A549 (cell line): ENCODE measurements around the gene CTXN1. TPM values are rescaled to one million over a fixed set of nuclear protein-coding genes. Genes with fewer than 3 reads are reported as not detected.

Experiments
- ATAC-seq, 2 experiments: fragments of 200-7000 bp in 1 of 2; fragments of >200 bp in 1 of 2; cut with Nextera tagmentation in 1 of 2; cut with Tn5 transposase in 1 of 2; 3 replicates each; pipeline versions ENCODE4 v1.8.0 to v1.9.1; 2018 to 2020; ENCODE audit warnings: mild to moderate bottlenecking in 1 of 2, moderate library complexity in 1 of 2
- CTCF ChIA-PET: fragments of 300-600 bp; sonication (Branson Sonifier 250); formaldehyde crosslinking; extraction: SDS; loops from one replicate; lab custom pipeline; 2021; ENCODE audit warnings: antibody characterized with exemption, inconsistent platforms; lab: Yijun Ruan, JAX
- POLR2A ChIA-PET: fragments of 350-600 bp; formaldehyde crosslinking; extraction: SDS; loops from one replicate; lab custom pipeline; 2021; ENCODE audit warnings: antibody characterized with exemption, inconsistent platforms; lab: Yijun Ruan, JAX
- DNase-seq, 2 experiments: peaks; one replicate each; pipeline versions ENCODE4 v3.0.0 to v3.0.0-alpha.2; 2011 to 2016; ENCODE audit warnings: low read depth in 1 of 2, low spot score in 1 of 2
- FAIRE-seq: peaks from 2 replicates; lab custom pipeline; 2011; peaks lifted over from hg19 to GRCh38; lab: Jason Lieb, UNC
- H3K27ac ChIP-seq, 2 experiments: fragments of >200 bp; sonication (Bioruptor Twin); formaldehyde crosslinking; 3 replicates each; pipeline ENCODE4 v1.5.1; 2016 to 2017
- H3K4me1 ChIP-seq: fragments of >200 bp; sonication (Bioruptor Twin); formaldehyde crosslinking; 3 replicates; pipeline ENCODE4 v1.6.1; 2016
- H3K4me2 ChIP-seq: fragments of >200 bp; sonication (Bioruptor Twin); formaldehyde crosslinking; 3 replicates; pipeline ENCODE4 v1.6.1; 2016
- H3K4me3 ChIP-seq: fragments of >200 bp; sonication (Bioruptor Twin); formaldehyde crosslinking; 3 replicates; pipeline ENCODE4 v1.5.1; 2016
- H3K9me3 ChIP-seq: fragments of >200 bp; sonication (Bioruptor Twin); formaldehyde crosslinking; 3 replicates; pipeline ENCODE4 v1.6.1; 2016
- CBX2 ChIP-seq: fragments of 200-600 bp; sonication (generic); IDR thresholded peaks from 2 replicates; pipeline ENCODE4 v1.6.1; 2016; ENCODE audit warnings: low read depth, mild to moderate bottlenecking, borderline replicate concordance
- CHD2 ChIP-seq: fragments of 150-350 bp; IDR thresholded peaks from 2 replicates; pipeline ENCODE4 v1.6.1; 2014; ENCODE audit warnings: low read length; ENCODE audit not compliant: partially characterized antibody
- CHD4 ChIP-seq: fragments of 200-600 bp; sonication (generic); IDR thresholded peaks from 2 replicates; pipeline ENCODE4 v1.6.1; 2016; ENCODE audit warnings: antibody characterized with exemption, mild to moderate bottlenecking, borderline replicate concordance
- EHF ChIP-seq: fragments of 250-450 bp; sonication (Bioruptor Pico); IDR thresholded peaks from 2 replicates; pipeline ENCODE4 v1.5.0; 2020; ENCODE audit warnings: mild to moderate bottlenecking
- EHMT2 ChIP-seq: fragments of 200-600 bp; sonication (generic); IDR thresholded peaks from 2 replicates; pipeline ENCODE4 v1.6.1; 2016; ENCODE audit warnings: antibody characterized with exemption, low read depth, mild to moderate bottlenecking, moderate library complexity
- EP300 ChIP-seq, 2 experiments: fragments of >200 bp; sonication (Bioruptor Twin); formaldehyde crosslinking; IDR thresholded peaks; 2 replicates in 1 of 2; 3 replicates in 1 of 2; pipeline ENCODE4 v1.6.1; 2016 to 2017
- ESRRA ChIP-seq: fragments of 150-350 bp; IDR thresholded peaks from 2 replicates; pipeline ENCODE4 v1.6.1; 2014; ENCODE audit warnings: mild to moderate bottlenecking, low read length, borderline replicate concordance
- FOSB ChIP-seq: fragments of 250-450 bp; sonication (Bioruptor Pico); IDR thresholded peaks from 2 replicates; pipeline ENCODE4 v1.5.0; 2020; ENCODE audit warnings: mild to moderate bottlenecking, moderate library complexity
- GATA3 ChIP-seq: IDR thresholded peaks from 2 replicates; pipeline ENCODE4 v1.6.1; 2012; ENCODE audit warnings: borderline replicate concordance
- HDAC2 ChIP-seq: fragments of 200-600 bp; sonication (generic); IDR thresholded peaks from 2 replicates; pipeline ENCODE4 v1.6.1; 2016
- HOXB5 ChIP-seq: fragments of 250-450 bp; sonication (Bioruptor Pico); IDR thresholded peaks from 2 replicates; pipeline ENCODE4 v1.5.0; 2020; ENCODE audit warnings: mild to moderate bottlenecking, moderate library complexity
- JUN ChIP-seq, 2 experiments: fragments of >200 bp; sonication (Bioruptor Twin); formaldehyde crosslinking; IDR thresholded peaks; 2 replicates in 1 of 2; 3 replicates in 1 of 2; pipeline ENCODE4 v1.6.1; 2016 to 2017
- JUNB ChIP-seq: fragments of >200 bp; sonication (Bioruptor Twin); formaldehyde crosslinking; IDR thresholded peaks from 2 replicates; pipeline ENCODE4 v1.6.1; 2016
- KDM5A ChIP-seq: fragments of 200-600 bp; sonication (generic); IDR thresholded peaks from 2 replicates; pipeline ENCODE4 v1.6.1; 2016; ENCODE audit warnings: antibody characterized with exemption, mild to moderate bottlenecking
- MAFK ChIP-seq: fragments of 450-650 bp; IDR thresholded peaks from 2 replicates; pipeline ENCODE4 v1.6.1; 2014; ENCODE audit not compliant: partially characterized antibody
- POLR2A ChIP-seq: IDR thresholded peaks from 2 replicates; pipeline ENCODE4 v1.6.1; 2012; ENCODE audit warnings: mild to moderate bottlenecking, low read length
- POLR2AphosphoS2 ChIP-seq: conservative IDR thresholded peaks from 2 replicates; pipeline ENCODE4 v1.6.1; 2012; ENCODE audit warnings: low read length, improper control_type of control experiment, inconsistent platforms
- RCOR1 ChIP-seq: fragments of 150-350 bp; IDR thresholded peaks from 2 replicates; pipeline ENCODE4 v1.6.1; 2014; ENCODE audit warnings: antibody characterized with exemption, low read length, low read depth
- RNF2 ChIP-seq: fragments of 200-600 bp; sonication (generic); IDR thresholded peaks from 2 replicates; pipeline ENCODE4 v1.6.1; 2016; ENCODE audit warnings: low read depth, mild to moderate bottlenecking, antibody characterized with exemption, moderate library complexity, borderline replicate concordance
- SMC3 ChIP-seq: fragments of >200 bp; sonication (Bioruptor Twin); formaldehyde crosslinking; IDR thresholded peaks from 3 replicates; pipeline ENCODE4 v1.6.1; 2018; ENCODE audit warnings: inconsistent platforms
- SREBF2 ChIP-seq: fragments of 450-650 bp; IDR thresholded peaks from 2 replicates; pipeline ENCODE4 v1.6.1; 2014; ENCODE audit warnings: mild to moderate bottlenecking, moderate library complexity
- TFCP2L1 ChIP-seq: fragments of 250-450 bp; sonication (Bioruptor Pico); IDR thresholded peaks from 2 replicates; pipeline ENCODE4 v1.5.0; 2021; ENCODE audit warnings: mild to moderate bottlenecking
- TP53 ChIP-seq: fragments of 250-450 bp; sonication (Bioruptor Pico); IDR thresholded peaks from 2 replicates; pipeline ENCODE4 v1.5.0; 2021; ENCODE audit warnings: mild to moderate bottlenecking, moderate library complexity
- ZC3H11A ChIP-seq: fragments of 450-650 bp; IDR thresholded peaks from 2 replicates; pipeline ENCODE4 v1.6.1; 2014; ENCODE audit warnings: antibody characterized with exemption, mild to moderate bottlenecking
- ZFP36 ChIP-seq: fragments of 450-650 bp; IDR thresholded peaks from 2 replicates; pipeline ENCODE4 v1.6.1; 2014; ENCODE audit warnings: borderline replicate concordance; ENCODE audit not compliant: partially characterized antibody
- ZNF302 ChIP-seq: fragments of 250-450 bp; sonication (Bioruptor Pico); IDR thresholded peaks from 2 replicates; pipeline ENCODE4 v1.9.0; 2021; ENCODE audit warnings: inconsistent platforms, mild to moderate bottlenecking, moderate library complexity
- WGBS: methylation state at CpG from one replicate; pipeline ENCODE4 v1.1.6; 2017; ENCODE audit errors: missing lambda C conversion rate; 5-methylcytosine and 5-hydroxymethylcytosine counted together
- polyA plus RNA-seq, 4 experiments: library from polyadenylated mRNA; depleted of rRNA in 3 of 4; stranded (reverse); fragments of >200 nt; fragmentation: RNase III in 1 of 4; extraction: RNeasy Plus Mini Kit Qiagen cat#74134 plus additional on column Dnase treatment in 1 of 4; gene quantifications; 2 replicates in 3 of 4; 3 replicates in 1 of 4; pipeline ENCODE4 v1.2.3, GENCODE V29; 2011 to 2017
- TF ChIP-seq, protein P1 (sequence below): fragments of >200 bp; sonication (Bioruptor Twin); formaldehyde crosslinking; IDR thresholded peaks from 3 replicates; pipeline ENCODE4 v1.5.1; 2016
- TF ChIP-seq, protein P2 (sequence below): fragments of >200 bp; sonication (Bioruptor Twin); formaldehyde crosslinking; IDR thresholded peaks from 2 replicates; pipeline ENCODE4 v1.6.1; 2016
- TF ChIP-seq, protein P3 (sequence below): IDR thresholded peaks from 2 replicates; pipeline ENCODE4 v1.6.1; 2012
- TF ChIP-seq, protein P4 (sequence below): fragments of 250-450 bp; sonication (Bioruptor Pico); IDR thresholded peaks from 2 replicates; pipeline ENCODE4 v1.5.0; 2020; ENCODE audit warnings: low read depth, mild to moderate bottlenecking, moderate library complexity

Gene CTXN1
- polyA plus RNA-seq, 2 of the 4 experiments (the other 2 are of a cell fraction) = 1.2 to 9.9 TPM

DNA sequence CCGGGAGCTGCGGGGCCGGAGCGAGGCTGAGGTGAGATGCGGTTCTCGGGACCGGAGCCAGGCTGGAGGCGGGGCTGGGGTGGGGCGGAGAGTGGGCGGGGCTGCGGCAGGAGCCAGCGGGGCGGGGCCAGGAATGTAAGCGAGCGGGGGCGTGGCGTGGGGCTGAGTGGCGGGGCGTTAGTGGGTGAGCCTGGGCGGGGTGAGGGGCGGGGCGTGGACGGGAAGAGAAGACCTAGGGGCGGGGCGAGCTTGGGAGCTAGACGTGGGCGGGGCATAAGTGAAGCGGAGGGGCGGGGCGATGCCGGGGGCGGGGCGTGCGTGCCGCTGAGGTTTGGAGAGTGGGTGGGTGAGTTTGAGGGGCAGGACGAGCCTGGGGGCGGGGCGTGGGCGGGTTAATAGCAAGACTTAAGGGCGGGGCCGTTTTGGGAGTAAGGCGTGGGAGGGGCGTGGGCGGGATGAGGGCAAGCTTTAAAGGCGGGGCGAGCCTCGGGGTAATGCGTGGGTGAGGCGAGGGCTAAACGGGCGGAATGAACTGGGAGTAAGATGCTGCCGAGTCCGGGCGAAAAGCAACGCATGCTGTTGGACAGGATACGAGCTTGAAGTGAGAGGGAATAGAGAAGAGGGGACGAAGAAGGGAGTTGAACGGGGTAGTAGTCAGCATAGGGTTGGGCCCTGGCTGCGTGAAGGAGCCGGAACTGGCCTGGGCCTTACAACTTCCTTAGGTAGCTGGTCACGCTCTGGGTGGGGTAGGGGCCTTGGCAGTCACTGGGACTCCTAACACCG lies 5.2 kb downstream of the CTXN1 start:
- POLR2A ChIA-PET = interaction anchor here (1.1 to 2.0 kb wide), 6 partner anchors 12 to 52 kb away, joined by 3 to 17 read pairs (median 8); partner anchors contain the start of genes MAP2K7 and TIMM44
- H3K27ac ChIP-seq = peak overlapping the region; percentile 95 to 96
- peak overlapping the region; percentile 99 for H3K4me2 ChIP-seq
- WGBS = 9% methylated on average over 16 of the region's 62 CpGs
- peaks cover 19% of the 10 kb centered on the region for H3K4me1 ChIP-seq
- no peaks in the 10 kb centered on the region for H3K9me3 ChIP-seq
- TF ChIP-seq JUN (IDR thresholded peaks at IDR 0.05) (peak in 1 of 2 experiments; percentile 4; a peak in 1 of 5 replicates), CHD4 (no peak)
- FAIRE-seq (no peak), ATAC-seq (peak; percentile 4 to 48), DNase-seq (peak; percentile 41 to 96)
- H3K4me3 ChIP-seq = peak overlapping the region; percentile 72
- CTCF ChIA-PET = interaction anchor here (1.3 to 2.7 kb wide), 5 partner anchors 9 to 68 kb away, joined by 4 to 10 read pairs (median 7); partner anchors contain the start of gene TIMM44

DNA sequence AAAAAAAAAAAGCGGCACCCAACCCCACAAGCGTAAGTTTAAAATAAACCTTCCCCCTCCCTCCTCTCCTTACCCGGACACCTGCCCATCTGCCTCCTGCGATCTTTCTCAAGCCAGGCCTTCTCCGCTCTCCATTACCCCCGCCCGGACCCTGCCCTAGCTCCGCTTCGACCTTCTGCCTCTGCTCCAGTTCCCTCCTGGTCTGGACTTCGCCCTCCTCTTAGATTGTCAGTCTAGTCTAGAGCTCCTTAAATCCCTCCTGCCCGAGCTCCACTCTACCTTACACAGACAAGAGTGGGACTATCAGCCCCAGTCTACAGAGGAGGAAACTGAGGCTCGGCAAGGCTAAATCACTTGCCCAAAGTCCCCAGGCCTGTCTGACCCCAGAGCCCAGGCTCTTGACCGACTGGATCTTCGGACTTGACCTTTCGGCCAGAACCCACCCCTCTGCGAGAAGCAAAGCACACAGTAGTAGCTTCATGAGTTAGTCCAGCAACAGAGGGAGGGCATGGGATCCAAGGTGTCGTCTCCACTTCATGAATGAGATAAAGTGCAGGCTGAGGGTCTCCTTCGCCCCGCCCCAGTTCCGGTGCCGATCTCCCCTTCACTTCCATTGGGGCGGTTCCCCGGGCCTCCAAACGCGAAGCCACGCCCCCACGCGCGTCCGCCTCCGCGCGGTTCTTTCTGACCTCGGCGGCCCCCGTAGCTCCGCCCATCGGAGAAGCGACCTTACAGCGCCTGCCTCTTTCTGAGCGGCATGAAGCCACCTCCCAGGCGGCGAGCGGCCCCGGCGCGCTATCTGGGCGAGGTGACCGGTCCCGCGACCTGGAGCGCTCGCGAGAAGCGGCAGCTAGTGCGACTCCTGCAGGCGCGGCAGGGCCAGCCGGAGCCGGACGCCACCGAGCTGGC lies 6.1 kb downstream of the CTXN1 start, which contains the start of gene SNAPC2:
Gene SNAPC2, plus strand, starts transcription at position 729 of the 909 bp plus-strand sequence. Its CDS starts 29 bp downstream, at position 758.
- Histone ChIP-seq H3K9me3 (no peaks in the 10 kb centered on the region), H3K4me2 (peak within 1 kb of the TSS; percentile 99), H3K27ac (peak within 1 kb of the TSS; percentile 95 to 96), H3K4me1 (peaks cover 19% of the 10 kb centered on the region), H3K4me3 (peak within 1 kb of the TSS; percentile 72)
- ATAC-seq = peak; percentile 27 to 71
- POLR2A ChIA-PET = interaction anchor here (0.6 to 2.0 kb wide), 8 partner anchors 12 to 347 kb away, joined by 3 to 17 read pairs (median 3); partner anchors contain the start of genes MAP2K7 and TIMM44
- FAIRE-seq = no peak
- WGBS = 35% methylated on average over 18 of the region's 62 CpGs
- DNase-seq = peak; percentile 60 to 94
- CTCF ChIA-PET = interaction anchor here (1.3 to 2.7 kb wide), 5 partner anchors 10 to 67 kb away, joined by 4 to 10 read pairs (median 7); partner anchors contain the start of gene TIMM44
- TF ChIP-seq ZC3H11A (no peak), HDAC2 (no peak), ZNF302 (CRISPR knock-in tag) (no peak), MAFK (no peak), JUNB (no peak), RCOR1 (no peak), FOSB (CRISPR knock-in tag) (no peak), EHMT2 (no peak), KDM5A (no peak), EHF (no peak), RNF2 (no peak), SREBF2 (no peak), POLR2A (peak; percentile 51), SMC3 (no peak), CHD2 (peak; percentile 65), ESRRA (no peak), TFCP2L1 (CRISPR knock-in tag) (no peak), ZFP36 (no peak), EP300 (IDR thresholded peaks at IDR 0.05) (no peak), CBX2 (no peak), GATA3 (no peak), POLR2AphosphoS2 (no peak), HOXB5 (CRISPR knock-in tag) (no peak), TP53 (CRISPR knock-in tag) (no peak)
- TF ChIP-seq, protein P1, sequence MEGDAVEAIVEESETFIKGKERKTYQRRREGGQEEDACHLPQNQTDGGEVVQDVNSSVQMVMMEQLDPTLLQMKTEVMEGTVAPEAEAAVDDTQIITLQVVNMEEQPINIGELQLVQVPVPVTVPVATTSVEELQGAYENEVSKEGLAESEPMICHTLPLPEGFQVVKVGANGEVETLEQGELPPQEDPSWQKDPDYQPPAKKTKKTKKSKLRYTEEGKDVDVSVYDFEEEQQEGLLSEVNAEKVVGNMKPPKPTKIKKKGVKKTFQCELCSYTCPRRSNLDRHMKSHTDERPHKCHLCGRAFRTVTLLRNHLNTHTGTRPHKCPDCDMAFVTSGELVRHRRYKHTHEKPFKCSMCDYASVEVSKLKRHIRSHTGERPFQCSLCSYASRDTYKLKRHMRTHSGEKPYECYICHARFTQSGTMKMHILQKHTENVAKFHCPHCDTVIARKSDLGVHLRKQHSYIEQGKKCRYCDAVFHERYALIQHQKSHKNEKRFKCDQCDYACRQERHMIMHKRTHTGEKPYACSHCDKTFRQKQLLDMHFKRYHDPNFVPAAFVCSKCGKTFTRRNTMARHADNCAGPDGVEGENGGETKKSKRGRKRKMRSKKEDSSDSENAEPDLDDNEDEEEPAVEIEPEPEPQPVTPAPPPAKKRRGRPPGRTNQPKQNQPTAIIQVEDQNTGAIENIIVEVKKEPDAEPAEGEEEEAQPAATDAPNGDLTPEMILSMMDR = no peak
- TF ChIP-seq, protein P2, sequence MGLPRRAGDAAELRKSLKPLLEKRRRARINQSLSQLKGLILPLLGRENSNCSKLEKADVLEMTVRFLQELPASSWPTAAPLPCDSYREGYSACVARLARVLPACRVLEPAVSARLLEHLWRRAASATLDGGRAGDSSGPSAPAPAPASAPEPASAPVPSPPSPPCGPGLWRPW = no peak
- TF ChIP-seq, protein P3, sequence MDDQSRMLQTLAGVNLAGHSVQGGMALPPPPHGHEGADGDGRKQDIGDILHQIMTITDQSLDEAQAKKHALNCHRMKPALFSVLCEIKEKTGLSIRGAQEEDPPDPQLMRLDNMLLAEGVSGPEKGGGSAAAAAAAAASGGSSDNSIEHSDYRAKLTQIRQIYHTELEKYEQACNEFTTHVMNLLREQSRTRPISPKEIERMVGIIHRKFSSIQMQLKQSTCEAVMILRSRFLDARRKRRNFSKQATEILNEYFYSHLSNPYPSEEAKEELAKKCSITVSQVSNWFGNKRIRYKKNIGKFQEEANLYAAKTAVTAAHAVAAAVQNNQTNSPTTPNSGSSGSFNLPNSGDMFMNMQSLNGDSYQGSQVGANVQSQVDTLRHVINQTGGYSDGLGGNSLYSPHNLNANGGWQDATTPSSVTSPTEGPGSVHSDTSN = no peak
- TF ChIP-seq, protein P4, sequence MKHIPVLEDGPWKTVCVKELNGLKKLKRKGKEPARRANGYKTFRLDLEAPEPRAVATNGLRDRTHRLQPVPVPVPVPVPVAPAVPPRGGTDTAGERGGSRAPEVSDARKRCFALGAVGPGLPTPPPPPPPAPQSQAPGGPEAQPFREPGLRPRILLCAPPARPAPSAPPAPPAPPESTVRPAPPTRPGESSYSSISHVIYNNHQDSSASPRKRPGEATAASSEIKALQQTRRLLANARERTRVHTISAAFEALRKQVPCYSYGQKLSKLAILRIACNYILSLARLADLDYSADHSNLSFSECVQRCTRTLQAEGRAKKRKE (CRISPR knock-in tag) = no peak
